ENCODE results near the gene TEX47. TPM values are rescaled to one million over a fixed set of nuclear protein-coding genes. Genes with fewer than 3 reads are reported as not detected.

Gene TEX47
- polyA plus RNA-seq, 3 donors = not detected

- WGBS (ENCODE audit: insufficient coverage) = no CpG with 5 or more reads among the region's 1 CpG
- Mint-ChIP-seq H3K4me1 (no peaks in the 10 kb centered on the region), H3K27ac (no peak overlapping the region), H3K4me3 (no peak overlapping the region), H3K27me3 (ENCODE audit: low read depth in 3 of 3) (peaks cover 0 to 3% (median 1%) of the 10 kb centered on the region in 3 donors), H3K36me3 (no peaks in the 10 kb centered on the region), H3K9me3 (peaks cover 0 to 3% (median 2%) of the 10 kb centered on the region in 7 donors)
- Histone ChIP-seq H3K4me2 (replicated peaks; ENCODE audit: extremely low read depth, low read length, poor library complexity, severe bottlenecking) (no peak overlapping the region), H3K4me1 (ENCODE audit: control insufficient read depth in 1 of 2, insufficient read depth in 2 of 2, low read length in 2 of 2) (no peaks in the 10 kb centered on the region), H3K9ac (ENCODE audit: insufficient read depth, low read length, poor library complexity, severe bottlenecking) (no peak overlapping the region), H3K27me3 (ENCODE audit: control insufficient read depth in 2 of 2, insufficient read depth in 2 of 2, low read length in 2 of 2) (no peaks in the 10 kb centered on the region), H3K36me3 (replicated peaks in 1 of 2; ENCODE audit: control insufficient read depth in 1 of 2, insufficient read depth in 2 of 2, low read length in 2 of 2) (no peaks in the 10 kb centered on the region), H3K27ac (ENCODE audit: low read depth in 1 of 2, low read length in 2 of 2) (no peak overlapping the region), H4K20me1 (ENCODE audit: insufficient read depth, low read length) (no peaks in the 10 kb centered on the region), H3K4me3 (replicated peaks in 1 of 3; ENCODE audit: low read depth in 2 of 3, low read length in 3 of 3) (no peak overlapping the region), H3K9me3 (replicated peaks in 1 of 2; ENCODE audit: control insufficient read depth in 1 of 2, insufficient read depth in 1 of 2, low read length in 2 of 2) (no peaks in the 10 kb centered on the region), H2AFZ (ENCODE audit: insufficient read depth, low read depth, low read length, poor library complexity, severe bottlenecking) (no peak overlapping the region), H3K79me2 (ENCODE audit: insufficient read depth, low read length) (no peaks in the 10 kb centered on the region)
- TF ChIP-seq, protein P1, sequence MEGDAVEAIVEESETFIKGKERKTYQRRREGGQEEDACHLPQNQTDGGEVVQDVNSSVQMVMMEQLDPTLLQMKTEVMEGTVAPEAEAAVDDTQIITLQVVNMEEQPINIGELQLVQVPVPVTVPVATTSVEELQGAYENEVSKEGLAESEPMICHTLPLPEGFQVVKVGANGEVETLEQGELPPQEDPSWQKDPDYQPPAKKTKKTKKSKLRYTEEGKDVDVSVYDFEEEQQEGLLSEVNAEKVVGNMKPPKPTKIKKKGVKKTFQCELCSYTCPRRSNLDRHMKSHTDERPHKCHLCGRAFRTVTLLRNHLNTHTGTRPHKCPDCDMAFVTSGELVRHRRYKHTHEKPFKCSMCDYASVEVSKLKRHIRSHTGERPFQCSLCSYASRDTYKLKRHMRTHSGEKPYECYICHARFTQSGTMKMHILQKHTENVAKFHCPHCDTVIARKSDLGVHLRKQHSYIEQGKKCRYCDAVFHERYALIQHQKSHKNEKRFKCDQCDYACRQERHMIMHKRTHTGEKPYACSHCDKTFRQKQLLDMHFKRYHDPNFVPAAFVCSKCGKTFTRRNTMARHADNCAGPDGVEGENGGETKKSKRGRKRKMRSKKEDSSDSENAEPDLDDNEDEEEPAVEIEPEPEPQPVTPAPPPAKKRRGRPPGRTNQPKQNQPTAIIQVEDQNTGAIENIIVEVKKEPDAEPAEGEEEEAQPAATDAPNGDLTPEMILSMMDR (IDR thresholded peaks at IDR 0.05) = no peak
- intact Hi-C loops (cut with micrococcal nuclease) = no loop called here
- DNase-seq = no peak
Measured at GRCh38 chr7:88771417-88771816, 24.1 kb downstream of the TEX47 start.

DNA sequence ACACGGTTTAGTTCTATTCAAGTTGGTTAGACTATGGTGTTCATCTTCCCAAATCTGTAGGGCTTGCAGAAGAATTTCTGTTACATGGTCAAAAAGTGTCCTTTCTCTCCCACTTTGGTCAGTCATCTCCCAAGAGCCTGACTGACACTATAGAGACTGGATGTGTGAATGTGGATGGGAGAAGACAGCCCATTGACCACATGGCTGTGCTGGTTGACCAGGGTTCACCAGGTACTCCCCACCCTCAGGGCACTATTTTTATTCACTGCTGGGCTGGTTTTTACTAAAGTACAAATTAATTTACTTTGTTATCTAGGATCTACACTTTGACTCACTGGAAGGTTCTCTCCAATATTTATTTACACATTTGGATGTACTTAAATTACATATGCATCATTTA is 33.8 kb downstream of the TEX47 start:
- no peak overlapping the region for H3K27ac ChIP-seq (ENCODE audit: low read depth in 1 of 2, low read length in 2 of 2)
- H3K4me1 ChIP-seq (ENCODE audit: control insufficient read depth in 1 of 2, insufficient read depth in 2 of 2, low read length in 2 of 2) = no peaks in the 10 kb centered on the region
- peaks cover 41 to 60% (median 45%) of the 10 kb centered on the region in 3 donors for H3K27me3 Mint-ChIP-seq (ENCODE audit: low read depth in 3 of 3)
- peaks cover 0 to 3% (median 1%) of the 10 kb centered on the region in 7 donors for H3K9me3 Mint-ChIP-seq
- H3K4me1 Mint-ChIP-seq = peaks cover 4% of the 10 kb centered on the region
- H3K27ac Mint-ChIP-seq = no peak overlapping the region
- H3K79me2 ChIP-seq (ENCODE audit: insufficient read depth, low read length) = no peaks in the 10 kb centered on the region
- H3K9me3 ChIP-seq (replicated peaks in 1 of 2; ENCODE audit: control insufficient read depth in 1 of 2, insufficient read depth in 1 of 2, low read length in 2 of 2) = peaks cover 0 to 8% of the 10 kb centered on the region in 2 donors
- no peak overlapping the region for H3K4me3 ChIP-seq (replicated peaks in 1 of 3; ENCODE audit: low read depth in 2 of 3, low read length in 3 of 3)
- H4K20me1 ChIP-seq (ENCODE audit: insufficient read depth, low read length) = no peaks in the 10 kb centered on the region
- intact Hi-C loops (cut with micrococcal nuclease) = no loop called here
- no peak overlapping the region for H3K4me2 ChIP-seq (replicated peaks; ENCODE audit: extremely low read depth, low read length, poor library complexity, severe bottlenecking)
- TF ChIP-seq, protein P1 (IDR thresholded peaks at IDR 0.05) = no peak
- H2AFZ ChIP-seq (ENCODE audit: insufficient read depth, low read depth, low read length, poor library complexity, severe bottlenecking) = no peak overlapping the region
- H3K27me3 ChIP-seq (ENCODE audit: control insufficient read depth in 2 of 2, insufficient read depth in 2 of 2, low read length in 2 of 2) = peaks cover 37 to 55% of the 10 kb centered on the region in 2 donors
- no CpG with 5 or more reads among the region's 1 CpG for WGBS (ENCODE audit: insufficient coverage)
- no peak overlapping the region for H3K9ac ChIP-seq (ENCODE audit: insufficient read depth, low read length, poor library complexity, severe bottlenecking)
- no peaks in the 10 kb centered on the region for H3K36me3 ChIP-seq (replicated peaks in 1 of 2; ENCODE audit: control insufficient read depth in 1 of 2, insufficient read depth in 2 of 2, low read length in 2 of 2)
- DNase-seq = no peak
- peak overlapping the region in 1 of 2 donors; percentile 9 for H3K4me3 Mint-ChIP-seq
- no peaks in the 10 kb centered on the region for H3K36me3 Mint-ChIP-seq
